Measurements from ENCODE around the gene PALLD.

Gene PALLD

DNA sequence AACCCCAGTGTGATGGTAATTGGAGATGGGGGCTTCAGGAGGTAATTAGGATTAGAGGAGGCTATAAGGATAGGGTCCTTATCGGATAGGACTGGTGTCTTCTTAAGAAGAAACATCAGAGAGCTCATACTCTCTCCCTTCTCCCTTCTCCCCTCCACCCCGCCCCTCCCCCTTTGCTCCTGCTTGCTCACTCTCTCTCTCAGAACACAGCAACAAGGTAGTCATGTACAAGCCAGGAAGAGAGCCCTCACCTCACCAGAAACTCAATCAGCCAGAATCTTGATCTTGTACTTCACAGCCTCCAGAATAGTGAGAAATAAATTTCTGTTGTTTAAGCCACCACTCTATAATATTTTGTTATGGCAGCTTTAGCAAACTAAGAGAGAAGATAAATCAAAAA is 21.1 kb upstream of the PALLD start:
- TF ChIP-seq, protein P1, sequence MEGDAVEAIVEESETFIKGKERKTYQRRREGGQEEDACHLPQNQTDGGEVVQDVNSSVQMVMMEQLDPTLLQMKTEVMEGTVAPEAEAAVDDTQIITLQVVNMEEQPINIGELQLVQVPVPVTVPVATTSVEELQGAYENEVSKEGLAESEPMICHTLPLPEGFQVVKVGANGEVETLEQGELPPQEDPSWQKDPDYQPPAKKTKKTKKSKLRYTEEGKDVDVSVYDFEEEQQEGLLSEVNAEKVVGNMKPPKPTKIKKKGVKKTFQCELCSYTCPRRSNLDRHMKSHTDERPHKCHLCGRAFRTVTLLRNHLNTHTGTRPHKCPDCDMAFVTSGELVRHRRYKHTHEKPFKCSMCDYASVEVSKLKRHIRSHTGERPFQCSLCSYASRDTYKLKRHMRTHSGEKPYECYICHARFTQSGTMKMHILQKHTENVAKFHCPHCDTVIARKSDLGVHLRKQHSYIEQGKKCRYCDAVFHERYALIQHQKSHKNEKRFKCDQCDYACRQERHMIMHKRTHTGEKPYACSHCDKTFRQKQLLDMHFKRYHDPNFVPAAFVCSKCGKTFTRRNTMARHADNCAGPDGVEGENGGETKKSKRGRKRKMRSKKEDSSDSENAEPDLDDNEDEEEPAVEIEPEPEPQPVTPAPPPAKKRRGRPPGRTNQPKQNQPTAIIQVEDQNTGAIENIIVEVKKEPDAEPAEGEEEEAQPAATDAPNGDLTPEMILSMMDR (tag by site-specific recombination; IDR thresholded peaks at IDR 0.05), result no peak
- 0 out of 2 replicates have a peak, but pooled peaks have one; percentile 20 for TF ChIP-seq ZNF596 (tag by site-specific recombination; IDR thresholded peaks at IDR 0.05)
- POLR2A ChIA-PET, result no interaction called here
- Histone ChIP-seq H3K4me3 (ENCODE audit: low read depth, low read length) (no peak overlapping the region), H3K4me1 (ENCODE audit: control insufficient read depth, insufficient read depth, low read length) (peaks cover 11% of the 10 kb centered on the region), H3K9me3 (ENCODE audit: control insufficient read depth, insufficient read depth, low read depth, low read length) (no peaks in the 10 kb centered on the region), H3K36me3 (ENCODE audit: control insufficient read depth in 2 of 2, insufficient read depth in 1 of 2, low read length in 2 of 2) (peaks cover 0 to 2% of the 10 kb centered on the region in 2 experiments; a peak in 1 of 3 replicates), H3K27ac (ENCODE audit: extremely low read depth, low read depth, low read length) (no peak overlapping the region)
- CTCF ChIA-PET, result interaction anchor here (0.6 to 1.0 kb wide), 2 partner anchors 9 to 353 kb away, joined by 3 read pairs; no protein-coding TSS in a partner anchor

DNA sequence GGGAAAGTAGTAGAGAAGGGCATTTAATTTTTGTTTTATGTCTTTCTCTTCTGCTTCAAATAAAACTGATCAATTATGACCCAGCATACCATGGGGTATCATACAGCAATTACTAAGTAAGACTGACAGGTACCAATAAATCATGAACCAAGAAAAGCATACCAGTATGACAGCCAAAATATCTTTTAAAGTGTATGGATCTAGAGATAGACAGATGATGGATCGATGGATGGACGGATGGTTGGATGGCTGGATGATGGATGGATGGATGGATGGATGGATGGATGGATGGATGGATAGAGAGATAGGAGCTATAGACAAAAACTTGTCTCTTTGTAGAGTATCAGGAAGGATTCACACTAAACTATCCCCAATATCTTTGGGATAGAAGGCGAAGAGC is 18.0 kb upstream of the PALLD start:
- no peak overlapping the region for H3K4me3 ChIP-seq (ENCODE audit: low read depth, low read length)
- CTCF ChIA-PET, result interaction anchor here (1.0 kb wide), 1 partner anchor 25 kb away, joined by 4 read pairs; no protein-coding TSS in a partner anchor
- no peak overlapping the region for H3K27ac ChIP-seq (ENCODE audit: extremely low read depth, low read depth, low read length)
- no peaks in the 10 kb centered on the region for H3K36me3 ChIP-seq (ENCODE audit: control insufficient read depth in 2 of 2, insufficient read depth in 1 of 2, low read length in 2 of 2)
- H3K9me3 ChIP-seq (ENCODE audit: control insufficient read depth, insufficient read depth, low read depth, low read length), result no peaks in the 10 kb centered on the region
- POLR2A ChIA-PET, result interaction anchor here (1.6 kb wide), 1 partner anchor 19 kb away, joined by 3 read pairs; no protein-coding TSS in a partner anchor
- peaks cover 11% of the 10 kb centered on the region for H3K4me1 ChIP-seq (ENCODE audit: control insufficient read depth, insufficient read depth, low read length)
- TF ChIP-seq ZNF629 (tag by site-specific recombination; IDR thresholded peaks at IDR 0.05) (no peak), ZNF660 (tag by site-specific recombination; IDR thresholded peaks at IDR 0.05) (no peak), ZNF366 (tag by site-specific recombination; conservative IDR thresholded peaks at IDR 0.05) (peak; percentile 84), ZBTB17 (tag by site-specific recombination; IDR thresholded peaks at IDR 0.05) (0 out of 2 replicates have a peak, but pooled peaks have one; percentile 30), ZSCAN30 (tag by site-specific recombination; IDR thresholded peaks at IDR 0.05) (no peak)
- TF ChIP-seq, protein P2, sequence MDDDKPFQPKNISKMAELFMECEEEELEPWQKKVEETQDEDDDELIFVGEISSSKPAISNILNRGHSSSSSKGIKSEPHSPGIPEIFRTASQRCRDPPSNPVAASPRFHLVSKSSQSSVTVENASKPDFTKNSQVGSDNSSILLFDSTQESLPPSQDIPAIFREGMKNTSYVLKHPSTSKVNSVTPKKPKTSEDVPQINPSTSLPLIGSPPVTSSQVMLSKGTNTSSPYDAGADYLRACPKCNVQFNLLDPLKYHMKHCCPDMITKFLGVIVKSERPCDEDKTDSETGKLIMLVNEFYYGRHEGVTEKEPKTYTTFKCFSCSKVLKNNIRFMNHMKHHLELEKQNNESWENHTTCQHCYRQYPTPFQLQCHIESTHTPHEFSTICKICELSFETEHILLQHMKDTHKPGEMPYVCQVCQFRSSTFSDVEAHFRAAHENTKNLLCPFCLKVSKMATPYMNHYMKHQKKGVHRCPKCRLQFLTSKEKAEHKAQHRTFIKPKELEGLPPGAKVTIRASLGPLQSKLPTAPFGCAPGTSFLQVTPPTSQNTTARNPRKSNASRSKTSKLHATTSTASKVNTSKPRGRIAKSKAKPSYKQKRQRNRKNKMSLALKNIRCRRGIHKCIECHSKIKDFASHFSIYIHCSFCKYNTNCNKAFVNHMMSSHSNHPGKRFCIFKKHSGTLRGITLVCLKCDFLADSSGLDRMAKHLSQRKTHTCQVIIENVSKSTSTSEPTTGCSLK (tag by site-specific recombination; IDR thresholded peaks at IDR 0.05), result no peak

DNA sequence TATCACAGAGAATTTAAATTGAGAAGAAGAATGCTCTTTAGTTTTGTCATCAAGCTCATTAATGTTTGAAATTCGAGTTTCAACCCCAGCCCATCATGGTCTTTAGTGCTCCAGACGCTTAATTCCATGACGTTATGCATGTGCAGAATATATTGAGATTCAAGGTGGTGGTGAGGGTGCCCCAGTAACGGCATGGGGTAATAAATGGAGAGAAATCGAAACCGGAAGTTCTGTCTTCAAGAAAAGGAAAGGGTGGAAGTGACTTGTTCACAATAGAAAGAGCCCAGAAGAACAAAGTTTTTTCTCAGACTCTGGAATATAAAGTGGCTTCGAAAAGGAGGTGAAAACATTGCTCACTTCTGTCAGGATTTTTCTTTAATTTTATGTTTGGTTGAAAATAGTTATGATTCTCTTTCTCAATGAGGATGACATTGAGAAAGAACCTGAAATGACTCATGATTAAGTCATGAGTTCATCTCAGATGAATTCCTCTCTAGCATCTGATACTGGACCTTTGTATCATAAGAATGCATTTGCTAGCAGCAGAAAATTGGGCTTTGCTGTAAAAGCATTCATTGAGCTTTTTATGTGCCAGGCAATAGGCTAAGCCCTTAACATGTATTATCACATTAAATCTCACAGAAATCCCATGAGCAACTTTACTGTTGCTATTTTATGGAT is 15.8 kb upstream of the PALLD start:
- POLR2A ChIA-PET, result interaction anchor here (1.4 kb wide), 1 partner anchor 29 kb away, joined by 5 read pairs; no protein-coding TSS in a partner anchor
- TF ChIP-seq ZNF354C (tag by site-specific recombination; IDR thresholded peaks at IDR 0.05; ENCODE audit: borderline replicate concordance, low read depth) (no peak), ZNF629 (tag by site-specific recombination; IDR thresholded peaks at IDR 0.05) (peak; percentile 50; the same call in 1 of the 2 replicates), ZFP69B (tag by site-specific recombination; IDR thresholded peaks at IDR 0.05) (no peak), ZNF169 (tag by site-specific recombination; IDR thresholded peaks at IDR 0.05) (no peak), ZNF366 (tag by site-specific recombination; conservative IDR thresholded peaks at IDR 0.05) (peak; percentile 86), ZBTB17 (tag by site-specific recombination; IDR thresholded peaks at IDR 0.05) (0 out of 2 replicates have a peak, but pooled peaks have one; percentile 13), MYNN (tag by site-specific recombination; IDR thresholded peaks at IDR 0.05; ENCODE audit: borderline replicate concordance) (no peak), SALL2 (tag by site-specific recombination; IDR thresholded peaks at IDR 0.05; ENCODE audit: borderline replicate concordance) (no peak), TRIM28 (IDR thresholded peaks at IDR 0.05; ENCODE audit: borderline replicate concordance, low read length) (no peak), ZNF133 (tag by site-specific recombination; IDR thresholded peaks at IDR 0.05) (no peak), ZNF658 (tag by site-specific recombination; IDR thresholded peaks at IDR 0.05) (no peak), ZNF223 (tag by site-specific recombination; IDR thresholded peaks at IDR 0.05) (no peak), ZNF114 (tag by site-specific recombination; IDR thresholded peaks at IDR 0.05) (no peak), SP2 (tag by site-specific recombination; IDR thresholded peaks at IDR 0.05) (no peak), ZNF660 (tag by site-specific recombination; IDR thresholded peaks at IDR 0.05) (0 out of 2 replicates have a peak, but pooled peaks have one; percentile 35), ZNF311 (tag by site-specific recombination; IDR thresholded peaks at IDR 0.05; ENCODE audit: borderline replicate concordance) (no peak)
- TF ChIP-seq, protein P3, sequence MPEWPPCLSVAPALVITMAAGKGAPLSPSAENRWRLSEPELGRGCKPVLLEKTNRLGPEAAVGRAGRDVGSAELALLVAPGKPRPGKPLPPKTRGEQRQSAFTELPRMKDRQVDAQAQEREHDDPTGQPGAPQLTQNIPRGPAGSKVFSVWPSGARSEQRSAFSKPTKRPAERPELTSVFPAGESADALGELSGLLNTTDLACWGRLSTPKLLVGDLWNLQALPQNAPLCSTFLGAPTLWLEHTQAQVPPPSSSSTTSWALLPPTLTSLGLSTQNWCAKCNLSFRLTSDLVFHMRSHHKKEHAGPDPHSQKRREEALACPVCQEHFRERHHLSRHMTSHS (tag by site-specific recombination; IDR thresholded peaks at IDR 0.05), result no peak
- TF ChIP-seq, protein P4, sequence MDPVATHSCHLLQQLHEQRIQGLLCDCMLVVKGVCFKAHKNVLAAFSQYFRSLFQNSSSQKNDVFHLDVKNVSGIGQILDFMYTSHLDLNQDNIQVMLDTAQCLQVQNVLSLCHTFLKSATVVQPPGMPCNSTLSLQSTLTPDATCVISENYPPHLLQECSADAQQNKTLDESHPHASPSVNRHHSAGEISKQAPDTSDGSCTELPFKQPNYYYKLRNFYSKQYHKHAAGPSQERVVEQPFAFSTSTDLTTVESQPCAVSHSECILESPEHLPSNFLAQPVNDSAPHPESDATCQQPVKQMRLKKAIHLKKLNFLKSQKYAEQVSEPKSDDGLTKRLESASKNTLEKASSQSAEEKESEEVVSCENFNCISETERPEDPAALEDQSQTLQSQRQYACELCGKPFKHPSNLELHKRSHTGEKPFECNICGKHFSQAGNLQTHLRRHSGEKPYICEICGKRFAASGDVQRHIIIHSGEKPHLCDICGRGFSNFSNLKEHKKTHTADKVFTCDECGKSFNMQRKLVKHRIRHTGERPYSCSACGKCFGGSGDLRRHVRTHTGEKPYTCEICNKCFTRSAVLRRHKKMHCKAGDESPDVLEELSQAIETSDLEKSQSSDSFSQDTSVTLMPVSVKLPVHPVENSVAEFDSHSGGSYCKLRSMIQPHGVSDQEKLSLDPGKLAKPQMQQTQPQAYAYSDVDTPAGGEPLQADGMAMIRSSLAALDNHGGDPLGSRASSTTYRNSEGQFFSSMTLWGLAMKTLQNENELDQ (tag by site-specific recombination; IDR thresholded peaks at IDR 0.05; ENCODE audit: low read depth), result no peak

More for the DNA sequence above, 15.8 kb upstream of the PALLD start:
- no peaks in the 10 kb centered on the region for H3K36me3 ChIP-seq (ENCODE audit: control insufficient read depth in 2 of 2, insufficient read depth in 1 of 2, low read length in 2 of 2)
- H3K4me3 ChIP-seq (ENCODE audit: low read depth, low read length), result peak overlapping the region; percentile 54
- H3K27ac ChIP-seq (ENCODE audit: extremely low read depth, low read depth, low read length), result peak overlapping the region; percentile 81
- peaks cover 5% of the 10 kb centered on the region; the same call in 1 of the 2 replicates for H3K4me1 ChIP-seq (ENCODE audit: control insufficient read depth, insufficient read depth, low read length)
- no peaks in the 10 kb centered on the region for H3K9me3 ChIP-seq (ENCODE audit: control insufficient read depth, insufficient read depth, low read depth, low read length)
- CTCF ChIA-PET, result interaction anchor here (0.6 kb wide), 1 partner anchor 1019 kb away, joined by 3 read pairs; no protein-coding TSS in a partner anchor

Data from HEK293 (cell line).